Prostate gland (tissue), 2 donors: ENCODE measurements around the gene POU3F1. TPM values are rescaled to one million over a fixed set of nuclear protein-coding genes. Genes with fewer than 3 reads are reported as not detected.
"Not testable (repeated sequence)": the region's sequence is repeated elsewhere in the genome, so short reads cannot be mapped to it uniquely, and the experiment has no call there.

Experiments used
- DNase-seq: peaks from one replicate; pipeline ENCODE4 v3.0.0-alpha.2; 2019; ENCODE audit warnings: low spot score
- H3K27ac ChIP-seq, 2 donors: fragments of 200-600 bp; sonication (generic); 2 replicates each; pipeline ENCODE4 v1.5.1; 2017 to 2019
- H3K27me3 ChIP-seq: fragments of 200-600 bp; sonication (generic); replicated peaks from 2 replicates; pipeline ENCODE4 v1.5.1; 2019; ENCODE audit not compliant: insufficient read depth
- H3K36me3 ChIP-seq, 2 donors: fragments of 200-600 bp; sonication (generic); 1 replicate in 1 of 2; 2 replicates in 1 of 2; pipeline versions ENCODE4 v1.5.1 to v1.8.1; 2017 to 2019
- H3K4me1 ChIP-seq: fragments of 200-600 bp; sonication (generic); replicated peaks from 2 replicates; pipeline ENCODE4 v1.5.1; 2019
- H3K4me3 ChIP-seq, 2 donors: fragments of 200-600 bp; sonication (generic); 2 replicates each; pipeline ENCODE4 v1.5.1; 2017 to 2019
- H3K9me3 ChIP-seq: fragments of 200-600 bp; sonication (generic); 2 replicates; pipeline ENCODE4 v1.5.1; 2017
- CTCF ChIP-seq, 4 experiments: fragments of 200-600 bp in 2 of 4; fragments of 450-650 bp in 2 of 4; sonication (generic) in 2 of 4; IDR thresholded peaks; 1 replicate in 3 of 4; 2 replicates in 1 of 4; pipeline ENCODE4 v1.5.1; 2016 to 2019; ENCODE audit warnings: antibody characterized with exemption in 4 of 4, mild to moderate bottlenecking in 2 of 4, moderate library complexity in 2 of 4
- POLR2A ChIP-seq: fragments of 450-650 bp; IDR thresholded peaks from one replicate; pipeline ENCODE4 v1.6.1; 2016; ENCODE audit warnings: antibody characterized with exemption, mild to moderate bottlenecking
- POLR2AphosphoS5 ChIP-seq: sonication (generic); formaldehyde crosslinking; IDR thresholded peaks from one replicate; pipeline ENCODE4 v1.6.1; 2017; ENCODE audit warnings: antibody characterized with exemption
- WGBS: methylation state at CpG from one replicate; pipeline ENCODE4 v1.1.5; 2018; 5-methylcytosine and 5-hydroxymethylcytosine counted together
- intact Hi-C: fragments of 100-400 bp; cut with DNase I; formaldehyde crosslinking; loops from one replicate; pipeline ENCODE4 v1.14.2; 2022
- total RNA-seq, 2 donors: library from RNA; depleted of rRNA; stranded (reverse); fragments of >200 nt; gene quantifications; one replicate each; pipeline ENCODE4 v1.1.0, GENCODE V29; 2016

The POU3F1 gene
- total RNA-seq, 2 donors from 2014 or later: 0.09 to 3.4 TPM

DNA sequence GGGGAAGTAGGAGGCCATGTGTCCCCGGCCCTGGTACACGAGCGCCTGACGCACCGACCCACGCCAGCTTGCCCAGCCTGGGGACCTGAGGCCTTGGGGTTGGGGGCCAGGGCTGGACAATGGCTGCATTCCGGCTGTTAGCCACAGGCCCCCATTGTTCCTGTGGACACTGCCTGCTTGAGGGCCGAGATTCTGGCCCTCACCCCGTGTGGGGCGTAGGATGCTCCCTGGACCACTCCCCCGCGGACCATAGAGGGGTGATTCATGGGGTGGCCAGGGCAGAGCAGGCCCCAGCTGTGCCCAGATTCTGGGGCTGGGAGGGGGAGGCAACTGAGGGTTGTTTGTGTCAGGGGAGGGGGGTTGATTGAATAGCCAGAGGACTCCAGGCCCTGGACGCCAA is 11.7 kb downstream of the POU3F1 start:
- intact Hi-C loops: loop anchor here (10.0 kb wide), 1 partner anchor 800 kb away; no protein-coding TSS in a partner anchor

GRCh38 chr1:38032992-38033391 is 13.6 kb downstream of the POU3F1 start:
- H3K36me3 ChIP-seq, H3K4me3 ChIP-seq, H3K27me3 ChIP-seq, H3K9me3 ChIP-seq, H3K27ac ChIP-seq, H3K4me1 ChIP-seq, DNase-seq: not testable (repeated sequence)
- intact Hi-C loops: loop anchor here (10.0 kb wide), 1 partner anchor 802 kb away; no protein-coding TSS in a partner anchor
- 100% methylated on average over 2 of the region's 2 CpGs for WGBS

More for the DNA sequence above, 11.7 kb downstream of the POU3F1 start:
- WGBS: 95% methylated on average over 10 of the region's 13 CpGs
- TF ChIP-seq POLR2A (no peak), CTCF (IDR thresholded peaks at IDR 0.05) (no peak), POLR2AphosphoS5 (no peak)
- H3K27ac ChIP-seq: no peak overlapping the region
- H3K4me1 ChIP-seq: no peaks in the 10 kb centered on the region
- no peak overlapping the region for H3K4me3 ChIP-seq
- peaks cover 6% of the 10 kb centered on the region for H3K27me3 ChIP-seq
- H3K9me3 ChIP-seq: no peaks in the 10 kb centered on the region
- DNase-seq: no peak
- H3K36me3 ChIP-seq: no peaks in the 10 kb centered on the region

DNA sequence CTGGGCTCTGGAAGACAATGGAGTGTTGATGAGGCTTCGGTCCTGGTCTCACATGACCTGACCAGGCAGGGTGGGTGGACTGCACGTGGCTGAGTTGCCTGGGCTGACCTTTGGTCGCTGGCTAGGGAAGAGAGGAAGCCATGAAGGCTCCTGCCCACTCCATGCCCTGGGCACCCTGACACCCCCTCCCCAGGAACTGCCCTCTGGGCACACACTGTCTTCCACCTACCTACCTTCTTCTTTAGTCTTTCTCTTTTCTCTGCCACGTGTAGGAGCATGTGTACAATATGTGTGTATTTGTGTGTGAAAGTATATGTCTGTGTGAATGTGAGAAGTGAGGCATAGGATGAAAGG is 15.1 kb downstream of the POU3F1 start:
- no peak for DNase-seq
- H3K4me1 ChIP-seq: no peaks in the 10 kb centered on the region
- no peaks in the 10 kb centered on the region for H3K9me3 ChIP-seq
- TF ChIP-seq POLR2AphosphoS5 (no peak), CTCF (IDR thresholded peaks at IDR 0.05) (no peak), POLR2A (no peak)
- H3K27ac ChIP-seq: no peak overlapping the region
- H3K36me3 ChIP-seq: no peaks in the 10 kb centered on the region
- 76% methylated on average over 4 of the region's 4 CpGs for WGBS
- intact Hi-C loops: loop anchor here (10.0 kb wide), 1 partner anchor 803 kb away; no protein-coding TSS in a partner anchor
- no peak overlapping the region for H3K4me3 ChIP-seq
- H3K27me3 ChIP-seq: no peaks in the 10 kb centered on the region

DNA sequence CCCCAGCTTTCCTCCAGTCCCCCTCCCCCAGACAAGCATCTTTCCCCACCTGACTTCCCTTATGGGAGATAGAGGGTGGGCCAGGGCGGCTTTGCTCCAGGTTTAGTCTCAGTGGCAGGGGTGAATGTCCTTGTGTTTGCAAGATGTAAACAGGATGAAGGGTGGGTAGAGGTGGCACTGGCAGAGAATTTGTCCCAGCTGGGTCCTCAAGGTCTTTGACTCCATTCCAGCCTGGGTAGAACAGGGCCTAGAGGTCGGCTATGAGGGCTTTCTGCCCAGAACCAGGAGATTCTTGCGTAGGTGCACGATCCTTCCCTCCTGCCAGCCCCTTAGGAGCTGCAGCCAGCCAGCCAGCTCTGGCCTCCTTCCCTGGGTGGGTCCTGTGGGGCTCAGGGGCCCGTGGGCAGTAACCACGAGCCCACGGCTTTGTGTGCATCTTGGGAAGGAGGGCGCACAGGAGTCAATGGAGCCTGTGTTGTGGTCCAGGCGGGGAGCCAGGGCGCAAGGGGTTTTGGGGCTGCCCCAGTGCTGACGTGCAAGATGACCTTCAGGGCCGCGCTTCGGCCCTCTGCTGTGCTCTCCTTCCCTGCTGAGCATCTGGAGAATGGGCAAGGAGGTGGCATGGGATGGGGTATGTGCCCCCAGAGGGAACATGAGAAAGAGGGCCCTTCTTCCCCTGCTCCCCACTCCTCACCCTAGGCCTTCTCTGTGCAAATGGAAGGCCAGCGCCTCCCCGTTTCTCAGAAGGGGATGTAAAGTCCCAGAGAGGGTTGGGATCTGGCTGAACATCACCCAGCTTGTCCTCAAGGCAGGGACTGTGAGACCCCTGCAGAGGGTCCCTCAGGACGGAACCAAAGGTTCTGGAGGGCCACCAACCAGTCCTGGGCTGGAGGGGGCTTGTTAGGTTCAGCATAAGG is 15.7 kb downstream of the POU3F1 start:
- Histone ChIP-seq H3K27ac (no peak overlapping the region), H3K4me3 (no peak overlapping the region), H3K9me3 (no peaks in the 10 kb centered on the region), H3K36me3 (no peaks in the 10 kb centered on the region), H3K27me3 (no peaks in the 10 kb centered on the region), H3K4me1 (no peaks in the 10 kb centered on the region)
- no peak for DNase-seq
- intact Hi-C loops: loop anchor here (10.0 kb wide), 1 partner anchor 804 kb away; no protein-coding TSS in a partner anchor
- 79% methylated on average over 17 of the region's 17 CpGs for WGBS
- TF ChIP-seq POLR2AphosphoS5 (no peak), CTCF (IDR thresholded peaks at IDR 0.05) (no peak), POLR2A (no peak)

GRCh38 chr1:38029685-38030511 is 16.7 kb downstream of the POU3F1 start:
- Histone ChIP-seq H3K36me3 (peaks cover 0 to 7% of the 10 kb centered on the region in 2 donors), H3K4me3 (no peak overlapping the region), H3K27ac (no peak overlapping the region), H3K9me3 (no peaks in the 10 kb centered on the region), H3K27me3 (no peaks in the 10 kb centered on the region), H3K4me1 (no peaks in the 10 kb centered on the region)
- no peak for DNase-seq
- peak; percentile 4 for TF ChIP-seq POLR2AphosphoS5
- no peak for TF ChIP-seq POLR2A
- no peak for TF ChIP-seq CTCF (IDR thresholded peaks at IDR 0.05)
- WGBS: 17% methylated on average over 12 of the region's 12 CpGs
- intact Hi-C loops: loop anchor here (10.0 kb wide), 1 partner anchor 805 kb away; no protein-coding TSS in a partner anchor
